ENCODE data around the gene CDH5. TPM values are rescaled to one million over a fixed set of nuclear protein-coding genes. Genes with fewer than 3 reads are reported as not detected.

The CDH5 gene
- total and polyA plus RNA-seq, 2 donors from 2014 or later: 13.9 to 41.3 TPM

GRCh38 chr16:66437391-66437945 lies 71.0 kb downstream of the CDH5 start:
- FAIRE-seq (no peak), DNase-seq (no peak)
- H3K9me3 ChIP-seq (ENCODE audit: control insufficient read depth in 2 of 3, insufficient read depth in 1 of 3, low read length in 3 of 3): no peaks in the 10 kb centered on the region
- H3K36me3 ChIP-seq (ENCODE audit: control insufficient read depth in 2 of 3, insufficient read depth in 3 of 3, low read length in 3 of 3): no peaks in the 10 kb centered on the region
- H3K4me1 ChIP-seq (ENCODE audit: control insufficient read depth in 2 of 3, insufficient read depth in 2 of 3, low read depth in 1 of 3, low read length in 3 of 3): no peaks in the 10 kb centered on the region
- no peak overlapping the region for H3K4me3 ChIP-seq (ENCODE audit: low read length in 3 of 3)
- H3K9ac ChIP-seq (ENCODE audit: low read length in 3 of 3): no peak overlapping the region
- H3K27ac ChIP-seq (ENCODE audit: low read depth in 2 of 2, low read length in 2 of 2): no peak overlapping the region
- TF ChIP-seq CTCF (IDR thresholded peaks at IDR 0.05; ENCODE audit: borderline replicate concordance, extremely low read depth, insufficient read depth): no peak
- H3K27me3 ChIP-seq (ENCODE audit: control insufficient read depth, insufficient read depth, low read length): no peaks in the 10 kb centered on the region
- intact Hi-C loops (cut with DNase I): no loop called here

GRCh38 chr16:66438536-66438935 lies 72.0 kb downstream of the CDH5 start:
- FAIRE-seq: no peak
- no peaks in the 10 kb centered on the region for H3K9me3 ChIP-seq (ENCODE audit: control insufficient read depth in 2 of 3, insufficient read depth in 1 of 3, low read length in 3 of 3)
- no peaks in the 10 kb centered on the region for H3K27me3 ChIP-seq (ENCODE audit: control insufficient read depth, insufficient read depth, low read length)
- no peak for DNase-seq
- H3K27ac ChIP-seq (ENCODE audit: low read depth in 2 of 2, low read length in 2 of 2): no peak overlapping the region
- H3K9ac ChIP-seq (ENCODE audit: low read length in 3 of 3): no peak overlapping the region
- H3K4me1 ChIP-seq (ENCODE audit: control insufficient read depth in 2 of 3, insufficient read depth in 2 of 3, low read depth in 1 of 3, low read length in 3 of 3): no peaks in the 10 kb centered on the region
- no peaks in the 10 kb centered on the region for H3K36me3 ChIP-seq (ENCODE audit: control insufficient read depth in 2 of 3, insufficient read depth in 3 of 3, low read length in 3 of 3)
- no peak for TF ChIP-seq CTCF (IDR thresholded peaks at IDR 0.05; ENCODE audit: borderline replicate concordance, extremely low read depth, insufficient read depth)
- intact Hi-C loops (cut with DNase I): no loop called here
- H3K4me3 ChIP-seq (ENCODE audit: low read length in 3 of 3): no peak overlapping the region

- H3K27me3 ChIP-seq (ENCODE audit: control insufficient read depth, insufficient read depth, low read length): no peaks in the 10 kb centered on the region
- no peak for DNase-seq
- H3K36me3 ChIP-seq (ENCODE audit: control insufficient read depth in 2 of 3, insufficient read depth in 3 of 3, low read length in 3 of 3): no peaks in the 10 kb centered on the region
Measured at GRCh38 chr16:66439051-66439730, 72.7 kb downstream of the CDH5 start.

More at GRCh38 chr16:66439051-66439730, 72.7 kb downstream of the CDH5 start:
- Histone ChIP-seq H3K4me3 (ENCODE audit: low read length in 3 of 3) (no peak overlapping the region), H3K27ac (ENCODE audit: low read depth in 2 of 2, low read length in 2 of 2) (no peak overlapping the region), H3K4me1 (ENCODE audit: control insufficient read depth in 2 of 3, insufficient read depth in 2 of 3, low read depth in 1 of 3, low read length in 3 of 3) (no peaks in the 10 kb centered on the region), H3K9me3 (ENCODE audit: control insufficient read depth in 2 of 3, insufficient read depth in 1 of 3, low read length in 3 of 3) (no peaks in the 10 kb centered on the region), H3K9ac (ENCODE audit: low read length in 3 of 3) (no peak overlapping the region)
- no peak for FAIRE-seq
- intact Hi-C loops (cut with DNase I): no loop called here
- TF ChIP-seq CTCF (IDR thresholded peaks at IDR 0.05; ENCODE audit: borderline replicate concordance, extremely low read depth, insufficient read depth): no peak

All from kidney (tissue), 14 donors.